Activated CD8-positive, alpha-beta T cell treated with anti-CD3 and anti-CD28 coated beads for 36 hours (primary cell): Measurements from ENCODE around the gene FABP7. TPM values are rescaled to one million over a fixed set of nuclear protein-coding genes. Genes with fewer than 3 reads are reported as not detected.

ENCODE experiments used
- ATAC-seq: fragments of 200-7000 bp; cut with Tn5 transposase; one replicate; pipeline ENCODE4 v1.10.0; 2021; ENCODE audit warnings: mild to moderate bottlenecking, moderate library complexity
- CTCF ChIA-PET: fragments of 350-600 bp; sonication (Branson Sonifier 250); formaldehyde crosslinking; loops from one replicate; lab custom pipeline; 2021; ENCODE audit warnings: antibody characterized with exemption; lab: Charles Lee
- POLR2A ChIA-PET: fragments of 350-600 bp; sonication (Branson Sonifier 250); formaldehyde crosslinking; loops from one replicate; lab custom pipeline; 2021; ENCODE audit warnings: antibody characterized with exemption; lab: Charles Lee
- DNase-seq: peaks from one replicate; pipeline ENCODE4 v3.0.0-alpha.2; 2020
- H3K27ac Mint-ChIP-seq: one replicate; pipeline ENCODE4 v1.8.0; 2021; ENCODE audit warnings: mild to moderate bottlenecking, mixed read lengths
- H3K27me3 Mint-ChIP-seq: one replicate; pipeline ENCODE4 v1.8.0; 2021; ENCODE audit warnings: mixed read lengths
- H3K36me3 Mint-ChIP-seq: one replicate; pipeline ENCODE4 v1.8.0; 2021; ENCODE audit warnings: low read depth, mixed read lengths
- H3K4me1 Mint-ChIP-seq: one replicate; pipeline ENCODE4 v1.8.0; 2021; ENCODE audit warnings: low read depth, mixed read lengths
- H3K4me3 Mint-ChIP-seq: one replicate; pipeline ENCODE4 v1.8.0; 2021; ENCODE audit warnings: mild to moderate bottlenecking, moderate library complexity, mixed read lengths
- H3K9me3 Mint-ChIP-seq: one replicate; pipeline ENCODE4 v1.8.0; 2021; ENCODE audit warnings: mixed read lengths
- CTCF ChIP-seq: fragments of 200-600 bp; IDR thresholded peaks from one replicate; pipeline ENCODE4 v1.8.0; 2022; ENCODE audit warnings: antibody characterized with exemption, mild to moderate bottlenecking
- intact Hi-C: fragments of 100-400 bp; cut with micrococcal nuclease; formaldehyde crosslinking; loops from one replicate; pipeline ENCODE4 v1.10.0; 2022
- total RNA-seq, 2 experiments: library from RNA; stranded (reverse); gene quantifications; one replicate each; pipeline ENCODE4 v1.2.3, GENCODE V29; 2021

The FABP7 gene
- total RNA-seq, 2 experiments from 2014 or later: not detected

DNA sequence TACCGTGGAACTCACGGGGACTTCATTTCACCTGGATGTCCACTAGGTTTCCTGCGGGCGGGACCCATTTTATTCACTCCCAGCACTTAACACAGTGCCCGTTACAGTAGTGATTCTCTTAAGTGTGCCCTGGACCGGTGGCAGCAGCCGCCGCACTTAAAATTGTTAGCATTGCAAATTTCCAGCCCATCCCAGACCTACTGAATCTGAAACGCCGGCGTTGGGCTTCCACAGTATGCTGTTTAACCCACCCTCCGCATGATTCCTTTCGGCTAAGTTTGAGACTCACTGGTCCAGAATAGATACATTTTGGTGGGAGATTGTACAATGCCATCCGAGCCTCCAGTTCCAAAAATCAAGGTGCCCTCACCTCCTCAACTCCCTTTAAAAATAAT is 10.5 kb downstream of the FABP7 start:
- Mint-ChIP-seq H3K27me3 (peaks cover 49% of the 10 kb centered on the region), H3K4me1 (peaks cover 15% of the 10 kb centered on the region), H3K4me3 (peak overlapping the region; percentile 77), H3K36me3 (no peaks in the 10 kb centered on the region), H3K9me3 (no peaks in the 10 kb centered on the region), H3K27ac (no peak overlapping the region)
- ChIA-PET CTCF (interaction anchor here (0.6 to 2.3 kb wide), 4 partner anchors 8 to 79 kb away, joined by 3 to 13 read pairs (median 4); no protein-coding TSS in a partner anchor), POLR2A (no interaction called here)
- ATAC-seq: no peak
- DNase-seq: no peak
- intact Hi-C loops: no loop called here
- TF ChIP-seq CTCF: no peak

GRCh38 chr6:122790423-122791309 is 11.2 kb downstream of the FABP7 start:
- Mint-ChIP-seq H3K4me3 (peak overlapping the region; percentile 77), H3K27me3 (peaks cover 48% of the 10 kb centered on the region), H3K4me1 (peaks cover 15% of the 10 kb centered on the region), H3K36me3 (no peaks in the 10 kb centered on the region), H3K27ac (no peak overlapping the region), H3K9me3 (no peaks in the 10 kb centered on the region)
- intact Hi-C loops: no loop called here
- DNase-seq: no peak
- no peak for ATAC-seq
- ChIA-PET CTCF (interaction anchor here (0.9 to 2.3 kb wide), 4 partner anchors 11 to 78 kb away, joined by 3 to 13 read pairs (median 4); no protein-coding TSS in a partner anchor), POLR2A (interaction anchor here (0.6 kb wide), 1 partner anchor 655 kb away, joined by 3 read pairs; no protein-coding TSS in a partner anchor)
- TF ChIP-seq CTCF: no peak

GRCh38 chr6:122791310-122791679 is 11.8 kb downstream of the FABP7 start:
- TF ChIP-seq CTCF: no peak
- intact Hi-C loops: no loop called here
- CTCF ChIA-PET: interaction anchor here (0.9 to 1.5 kb wide), 3 partner anchors 11 to 78 kb away, joined by 3 to 4 read pairs (median 3); no protein-coding TSS in a partner anchor
- Mint-ChIP-seq H3K27me3 (peaks cover 45% of the 10 kb centered on the region), H3K27ac (no peak overlapping the region), H3K36me3 (no peaks in the 10 kb centered on the region), H3K9me3 (no peaks in the 10 kb centered on the region), H3K4me3 (no peak overlapping the region), H3K4me1 (peaks cover 15% of the 10 kb centered on the region)
- DNase-seq (no peak), ATAC-seq (no peak)
- POLR2A ChIA-PET: interaction anchor here (0.6 kb wide), 1 partner anchor 655 kb away, joined by 3 read pairs; no protein-coding TSS in a partner anchor

GRCh38 chr6:122792766-122793165 is 13.2 kb downstream of the FABP7 start:
- no peak for TF ChIP-seq CTCF
- POLR2A ChIA-PET: interaction anchor here (0.9 kb wide), 1 partner anchor 41 kb away, joined by 3 read pairs; no protein-coding TSS in a partner anchor
- ATAC-seq: no peak
- Mint-ChIP-seq H3K4me1 (peaks cover 17% of the 10 kb centered on the region), H3K27ac (no peak overlapping the region), H3K27me3 (peaks cover 37% of the 10 kb centered on the region), H3K4me3 (no peak overlapping the region), H3K36me3 (no peaks in the 10 kb centered on the region), H3K9me3 (no peaks in the 10 kb centered on the region)
- CTCF ChIA-PET: no interaction called here
- intact Hi-C loops: no loop called here
- no peak for DNase-seq

DNA sequence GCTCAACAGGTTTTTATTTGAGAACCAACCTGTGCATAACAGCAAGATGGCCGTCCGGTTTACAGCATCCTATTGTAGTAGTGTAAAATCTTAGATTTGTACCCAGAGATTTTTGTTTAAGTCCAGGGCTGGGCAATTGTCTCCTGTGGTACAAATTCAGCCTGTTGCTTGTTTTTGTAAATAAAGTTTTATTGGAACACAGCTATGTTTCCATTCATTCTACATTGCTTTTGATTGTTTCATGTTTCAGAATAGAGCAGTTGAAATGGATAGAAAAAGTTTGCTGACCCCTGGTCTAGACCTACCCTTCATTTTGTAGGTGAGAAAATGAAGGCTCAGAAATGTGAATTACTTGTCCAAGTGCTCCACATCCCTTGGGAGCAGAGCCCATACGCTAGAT is 18.0 kb downstream of the FABP7 start:
- no peaks in the 10 kb centered on the region for H3K9me3 Mint-ChIP-seq
- ChIA-PET CTCF (interaction anchor here (1.1 kb wide), 1 partner anchor 8 kb away, joined by 5 read pairs; the partner anchor contains the start of gene SMPDL3A), POLR2A (no interaction called here)
- H3K4me3 Mint-ChIP-seq: no peak overlapping the region
- peaks cover 3% of the 10 kb centered on the region for H3K4me1 Mint-ChIP-seq
- no peaks in the 10 kb centered on the region for H3K36me3 Mint-ChIP-seq
- intact Hi-C loops: no loop called here
- peaks cover 5% of the 10 kb centered on the region for H3K27me3 Mint-ChIP-seq
- DNase-seq (no peak), ATAC-seq (no peak)
- no peak overlapping the region for H3K27ac Mint-ChIP-seq
- no peak for TF ChIP-seq CTCF
